ENCODE data around the gene TFPT.

DNA sequence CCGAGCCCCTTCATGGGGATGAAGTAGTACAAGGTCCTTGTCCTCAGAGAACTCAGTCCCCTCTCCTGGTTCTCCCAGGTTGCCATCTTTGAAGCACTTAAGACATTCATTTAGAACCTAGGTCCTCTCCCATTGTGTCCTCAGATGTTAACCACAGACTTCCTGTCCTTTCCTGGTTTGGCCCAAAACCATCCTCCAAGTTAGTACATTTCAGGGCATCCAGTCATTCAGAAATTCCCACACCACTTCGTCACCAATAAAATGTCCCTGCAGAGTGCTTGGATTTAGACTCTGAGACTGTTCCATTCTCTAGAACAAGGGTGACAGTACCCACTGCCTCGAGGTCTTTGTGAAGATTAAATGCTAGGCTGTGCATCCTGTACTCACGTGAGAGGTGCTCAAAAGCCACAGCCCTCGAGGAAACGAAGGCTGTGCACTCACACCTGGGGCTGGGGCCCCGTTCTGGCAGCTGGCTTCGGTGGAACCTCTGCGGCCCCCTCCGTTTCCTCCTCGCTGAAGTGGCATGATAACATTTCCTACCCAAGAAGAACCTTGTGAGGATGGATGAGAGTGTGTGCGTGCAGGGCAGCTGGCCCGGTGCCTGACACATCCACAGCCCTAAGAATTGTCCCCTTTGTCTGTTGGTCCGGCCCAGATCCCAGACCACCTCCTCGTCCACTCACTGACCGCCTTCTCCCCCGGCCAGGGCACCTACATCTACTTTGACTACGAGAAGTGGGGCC lies 39.3 kb upstream of the TFPT start:
- TF ChIP-seq, protein P1, sequence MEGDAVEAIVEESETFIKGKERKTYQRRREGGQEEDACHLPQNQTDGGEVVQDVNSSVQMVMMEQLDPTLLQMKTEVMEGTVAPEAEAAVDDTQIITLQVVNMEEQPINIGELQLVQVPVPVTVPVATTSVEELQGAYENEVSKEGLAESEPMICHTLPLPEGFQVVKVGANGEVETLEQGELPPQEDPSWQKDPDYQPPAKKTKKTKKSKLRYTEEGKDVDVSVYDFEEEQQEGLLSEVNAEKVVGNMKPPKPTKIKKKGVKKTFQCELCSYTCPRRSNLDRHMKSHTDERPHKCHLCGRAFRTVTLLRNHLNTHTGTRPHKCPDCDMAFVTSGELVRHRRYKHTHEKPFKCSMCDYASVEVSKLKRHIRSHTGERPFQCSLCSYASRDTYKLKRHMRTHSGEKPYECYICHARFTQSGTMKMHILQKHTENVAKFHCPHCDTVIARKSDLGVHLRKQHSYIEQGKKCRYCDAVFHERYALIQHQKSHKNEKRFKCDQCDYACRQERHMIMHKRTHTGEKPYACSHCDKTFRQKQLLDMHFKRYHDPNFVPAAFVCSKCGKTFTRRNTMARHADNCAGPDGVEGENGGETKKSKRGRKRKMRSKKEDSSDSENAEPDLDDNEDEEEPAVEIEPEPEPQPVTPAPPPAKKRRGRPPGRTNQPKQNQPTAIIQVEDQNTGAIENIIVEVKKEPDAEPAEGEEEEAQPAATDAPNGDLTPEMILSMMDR (IDR thresholded peaks at IDR 0.05), result no peak
- TF ChIP-seq POLR2AphosphoS5 (IDR thresholded peaks at IDR 0.05), result no peak
